ENCODE results near the gene ALDH8A1.

Gene ALDH8A1

DNA sequence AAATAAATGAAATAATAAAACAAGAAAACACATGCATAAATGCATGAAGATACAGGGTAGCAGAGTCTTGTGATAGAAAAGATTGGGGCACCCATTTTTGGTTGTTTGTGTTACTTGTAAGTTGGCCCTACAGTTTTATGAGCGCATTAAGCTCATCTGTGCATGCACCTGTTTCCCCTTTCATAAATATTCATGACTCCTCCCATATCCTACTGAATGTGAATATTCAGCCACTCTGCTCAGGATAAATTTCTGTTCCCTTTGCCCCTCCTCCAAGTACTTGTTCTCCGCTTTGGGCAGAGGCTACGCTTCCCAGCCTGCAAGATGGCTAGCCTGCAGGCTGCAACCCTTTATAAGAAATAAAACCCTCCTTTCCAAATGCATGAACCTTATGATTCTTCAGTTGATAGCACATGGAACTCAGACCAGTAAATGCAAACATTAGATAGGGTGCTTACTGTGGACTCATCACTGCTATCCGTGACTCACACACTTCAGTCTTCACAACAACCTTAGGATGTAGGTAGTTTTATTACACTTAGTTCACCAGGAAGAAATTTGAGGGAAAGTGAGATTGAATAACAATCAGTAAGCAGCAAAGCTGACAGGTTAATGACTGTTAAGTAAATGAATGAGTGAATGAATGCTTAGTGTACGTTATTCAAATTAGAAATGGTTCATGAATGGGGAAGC lies 15.0 kb downstream of the ALDH8A1 start:
- TF ChIP-seq CTCF (IDR thresholded peaks at IDR 0.05; ENCODE audit: insufficient read depth, low read length, poor library complexity, severe bottlenecking) (no peak), EZH2phosphoT487 (conservative IDR thresholded peaks at IDR 0.05; ENCODE audit: low read length) (no peak)
- no peak overlapping the region for H3K4me3 ChIP-seq (ENCODE audit: insufficient read depth, low read length, poor library complexity, severe bottlenecking)
- no peak overlapping the region for H3K4me2 ChIP-seq (ENCODE audit: low read depth, low read length, poor library complexity, severe bottlenecking)
- H3K9me3 ChIP-seq (ENCODE audit: insufficient read depth, low read length), result no peaks in the 10 kb centered on the region
- no peaks in the 10 kb centered on the region for H3F3A ChIP-seq (ENCODE audit: insufficient read depth)
- no peaks in the 10 kb centered on the region for H3K79me2 ChIP-seq (ENCODE audit: insufficient read depth, low read length)
- no peak overlapping the region for H2AFZ ChIP-seq (ENCODE audit: low read depth, low read length, severe bottlenecking)
- H3K9ac ChIP-seq (ENCODE audit: low read length), result no peak overlapping the region
- no peaks in the 10 kb centered on the region for H3K36me3 ChIP-seq (ENCODE audit: low read length)
- H3K27ac ChIP-seq (ENCODE audit: low read depth, low read length), result no peak overlapping the region
- no peaks in the 10 kb centered on the region for H3K9me2 ChIP-seq (replicated peaks; ENCODE audit: insufficient read depth, low read length)
- no peaks in the 10 kb centered on the region for H4K20me1 ChIP-seq (ENCODE audit: low read depth, low read length)
- no peaks in the 10 kb centered on the region for H3K27me3 ChIP-seq (ENCODE audit: low read length)

GRCh38 chr6:134932535-134933470 lies 17.1 kb downstream of the ALDH8A1 start:
- Histone ChIP-seq H4K20me1 (ENCODE audit: low read depth, low read length) (no peaks in the 10 kb centered on the region), H3K36me3 (ENCODE audit: low read length) (no peaks in the 10 kb centered on the region), H3K27me3 (ENCODE audit: low read length) (no peaks in the 10 kb centered on the region), H3K4me2 (ENCODE audit: low read depth, low read length, poor library complexity, severe bottlenecking) (no peak overlapping the region), H3K9me2 (replicated peaks; ENCODE audit: insufficient read depth, low read length) (no peaks in the 10 kb centered on the region), H2AFZ (ENCODE audit: low read depth, low read length, severe bottlenecking) (no peak overlapping the region), H3K4me3 (ENCODE audit: insufficient read depth, low read length, poor library complexity, severe bottlenecking) (no peak overlapping the region), H3F3A (ENCODE audit: insufficient read depth) (no peaks in the 10 kb centered on the region), H3K9me3 (ENCODE audit: insufficient read depth, low read length) (no peaks in the 10 kb centered on the region), H3K79me2 (ENCODE audit: insufficient read depth, low read length) (no peaks in the 10 kb centered on the region), H3K27ac (ENCODE audit: low read depth, low read length) (no peak overlapping the region), H3K9ac (ENCODE audit: low read length) (no peak overlapping the region)
- no peak for TF ChIP-seq EZH2phosphoT487 (conservative IDR thresholded peaks at IDR 0.05; ENCODE audit: low read length)
- TF ChIP-seq CTCF (IDR thresholded peaks at IDR 0.05; ENCODE audit: insufficient read depth, low read length, poor library complexity, severe bottlenecking), result no peak

DNA sequence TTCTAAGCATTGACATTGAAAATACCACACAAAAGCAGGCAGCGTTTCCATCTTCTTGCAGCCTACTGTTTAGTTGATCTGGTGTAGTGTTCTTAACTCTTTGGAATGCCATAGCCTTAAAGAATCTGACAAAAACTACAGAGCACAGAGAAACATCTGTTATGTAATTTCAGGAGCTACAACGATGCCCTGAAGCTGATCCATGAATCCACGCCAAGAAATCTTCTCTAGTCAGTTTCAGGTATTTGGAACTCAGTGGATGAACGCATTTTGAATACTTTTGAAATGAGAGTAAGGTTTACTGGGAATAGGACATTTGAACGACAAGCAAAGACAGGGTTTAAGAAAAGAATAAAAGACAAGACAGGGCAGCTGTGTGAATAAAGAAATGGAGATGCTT lies 17.8 kb downstream of the ALDH8A1 start:
- Histone ChIP-seq H3F3A (ENCODE audit: insufficient read depth) (no peaks in the 10 kb centered on the region), H3K9me3 (ENCODE audit: insufficient read depth, low read length) (no peaks in the 10 kb centered on the region), H3K27ac (ENCODE audit: low read depth, low read length) (no peak overlapping the region), H3K27me3 (ENCODE audit: low read length) (no peaks in the 10 kb centered on the region), H3K79me2 (ENCODE audit: insufficient read depth, low read length) (no peaks in the 10 kb centered on the region), H3K4me2 (ENCODE audit: low read depth, low read length, poor library complexity, severe bottlenecking) (no peak overlapping the region), H4K20me1 (ENCODE audit: low read depth, low read length) (no peaks in the 10 kb centered on the region), H2AFZ (ENCODE audit: low read depth, low read length, severe bottlenecking) (no peak overlapping the region), H3K4me3 (ENCODE audit: insufficient read depth, low read length, poor library complexity, severe bottlenecking) (no peak overlapping the region), H3K9ac (ENCODE audit: low read length) (no peak overlapping the region), H3K9me2 (replicated peaks; ENCODE audit: insufficient read depth, low read length) (no peaks in the 10 kb centered on the region), H3K36me3 (ENCODE audit: low read length) (no peaks in the 10 kb centered on the region)
- no peak for TF ChIP-seq EZH2phosphoT487 (conservative IDR thresholded peaks at IDR 0.05; ENCODE audit: low read length)
- TF ChIP-seq CTCF (IDR thresholded peaks at IDR 0.05; ENCODE audit: insufficient read depth, low read length, poor library complexity, severe bottlenecking), result no peak

All from SU-DHL-6 (cell line).